NB4 (cell line): ENCODE measurements around the gene OR56A5.

Experiments used
- DNase-seq: peaks from one replicate; pipeline ENCODE4 v3.0.0; 2010; ENCODE audit warnings: low read depth
- H3K4me3 ChIP-seq: one replicate; pipeline ENCODE4 v1.5.1; 2011; ENCODE audit warnings: mild to moderate bottlenecking, low read depth, low read length, moderate library complexity
- MYC ChIP-seq: IDR thresholded peaks from 2 replicates; pipeline ENCODE4 v1.6.1; 2011; ENCODE audit warnings: low read depth, low read length
- POLR2A ChIP-seq: IDR thresholded peaks from 2 replicates; pipeline ENCODE4 v1.6.1; 2011; ENCODE audit warnings: mild to moderate bottlenecking; ENCODE audit not compliant: insufficient read length; ENCODE audit errors: extremely low read depth
- TF ChIP-seq, protein P1 (sequence below): IDR thresholded peaks from 2 replicates; pipeline ENCODE4 v1.6.1; 2011; ENCODE audit warnings: low read depth, low read length
- TF ChIP-seq, protein P2 (sequence below): IDR thresholded peaks from one replicate; pipeline ENCODE4 v1.5.1; 2012; ENCODE audit warnings: low read depth, low read length

OR56A5 gene

DNA sequence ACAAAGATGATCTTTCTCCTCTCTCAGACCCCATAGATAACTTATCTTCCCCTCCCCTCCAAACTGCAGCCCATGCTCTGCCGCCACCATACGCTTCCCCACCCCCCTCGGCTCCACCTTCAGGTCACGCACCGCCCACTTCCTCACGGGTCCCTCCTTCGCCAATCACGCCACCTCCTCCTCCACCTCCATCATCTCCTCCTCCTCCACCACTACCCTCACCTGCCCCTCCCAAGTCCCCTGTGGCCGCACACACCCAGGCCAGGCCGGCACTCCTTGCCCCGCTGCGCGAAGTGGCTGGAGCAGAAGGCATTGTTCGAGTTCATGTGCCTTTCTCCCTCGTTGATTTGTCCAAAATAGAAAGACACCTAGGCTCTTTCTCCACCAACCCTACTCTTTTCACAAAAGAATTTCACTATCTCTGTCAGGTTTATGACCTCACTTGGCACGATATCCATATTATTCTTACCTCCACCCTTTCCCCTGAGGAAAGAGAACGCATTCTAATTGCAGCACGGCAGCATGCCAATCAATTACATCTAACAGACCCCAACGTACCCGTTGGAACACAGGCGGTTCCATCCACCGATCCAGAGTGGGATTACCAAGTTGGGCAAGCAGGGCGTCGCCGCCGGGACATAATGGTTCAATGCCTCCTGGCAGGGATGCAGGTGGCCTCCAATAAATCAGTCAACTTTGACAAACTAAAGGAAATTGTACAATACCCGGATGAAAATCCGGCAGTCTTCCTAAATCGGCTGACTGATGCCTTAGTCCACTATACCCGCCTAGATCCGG lies 38.5 kb downstream of the OR56A5 start:
- H3K4me3 ChIP-seq = no peak overlapping the region
- TF ChIP-seq MYC = no peak
- TF ChIP-seq, protein P1, sequence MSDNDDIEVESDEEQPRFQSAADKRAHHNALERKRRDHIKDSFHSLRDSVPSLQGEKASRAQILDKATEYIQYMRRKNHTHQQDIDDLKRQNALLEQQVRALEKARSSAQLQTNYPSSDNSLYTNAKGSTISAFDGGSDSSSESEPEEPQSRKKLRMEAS = no peak
- TF ChIP-seq, protein P2, sequence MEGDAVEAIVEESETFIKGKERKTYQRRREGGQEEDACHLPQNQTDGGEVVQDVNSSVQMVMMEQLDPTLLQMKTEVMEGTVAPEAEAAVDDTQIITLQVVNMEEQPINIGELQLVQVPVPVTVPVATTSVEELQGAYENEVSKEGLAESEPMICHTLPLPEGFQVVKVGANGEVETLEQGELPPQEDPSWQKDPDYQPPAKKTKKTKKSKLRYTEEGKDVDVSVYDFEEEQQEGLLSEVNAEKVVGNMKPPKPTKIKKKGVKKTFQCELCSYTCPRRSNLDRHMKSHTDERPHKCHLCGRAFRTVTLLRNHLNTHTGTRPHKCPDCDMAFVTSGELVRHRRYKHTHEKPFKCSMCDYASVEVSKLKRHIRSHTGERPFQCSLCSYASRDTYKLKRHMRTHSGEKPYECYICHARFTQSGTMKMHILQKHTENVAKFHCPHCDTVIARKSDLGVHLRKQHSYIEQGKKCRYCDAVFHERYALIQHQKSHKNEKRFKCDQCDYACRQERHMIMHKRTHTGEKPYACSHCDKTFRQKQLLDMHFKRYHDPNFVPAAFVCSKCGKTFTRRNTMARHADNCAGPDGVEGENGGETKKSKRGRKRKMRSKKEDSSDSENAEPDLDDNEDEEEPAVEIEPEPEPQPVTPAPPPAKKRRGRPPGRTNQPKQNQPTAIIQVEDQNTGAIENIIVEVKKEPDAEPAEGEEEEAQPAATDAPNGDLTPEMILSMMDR = no peak
- TF ChIP-seq POLR2A = no peak
- no peak for DNase-seq

DNA sequence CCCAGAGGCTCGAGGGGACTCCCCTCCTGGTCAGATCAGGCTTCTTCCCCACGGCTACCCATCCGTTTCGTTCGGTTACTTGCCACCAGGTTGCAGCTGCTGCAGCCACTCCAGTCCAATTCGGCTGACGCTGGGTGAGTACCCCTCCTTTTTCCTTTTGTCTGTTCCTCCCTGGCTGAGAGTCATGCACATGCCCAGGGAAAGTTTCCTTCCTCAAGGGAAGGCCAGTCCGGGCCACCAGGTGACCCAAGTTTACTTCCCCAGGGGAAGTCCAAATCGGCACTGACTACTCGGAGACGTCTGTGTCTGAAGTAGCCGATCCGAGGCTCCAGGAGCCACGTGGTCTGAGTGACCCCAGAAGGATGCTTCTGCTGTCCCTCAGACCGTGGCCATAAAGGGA lies 39.5 kb downstream of the OR56A5 start:
- DNase-seq = no peak
- TF ChIP-seq, protein P2 = no peak
- TF ChIP-seq POLR2A (no peak), MYC (no peak)
- TF ChIP-seq, protein P1 = no peak
- no peak overlapping the region for H3K4me3 ChIP-seq

DNA sequence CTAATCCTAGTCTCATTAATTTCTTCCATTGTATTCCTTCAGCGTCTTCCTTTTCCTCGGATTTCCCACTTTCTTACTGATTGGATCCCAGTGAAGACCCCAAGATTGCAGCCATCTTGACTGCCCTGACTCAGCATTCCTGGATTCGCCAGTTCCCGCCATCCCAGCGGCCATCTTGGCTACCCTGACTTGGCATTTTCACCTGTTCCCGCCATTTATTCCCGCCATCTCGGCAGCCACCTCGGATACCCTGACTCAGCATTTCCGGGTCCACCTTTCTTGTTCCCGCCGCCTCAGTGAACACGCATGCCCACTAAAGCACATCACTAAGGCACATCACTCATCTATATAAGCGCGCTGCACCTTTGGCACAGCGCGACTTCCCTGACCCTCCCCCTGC lies 40.0 kb downstream of the OR56A5 start:
- DNase-seq = no peak
- no peak overlapping the region for H3K4me3 ChIP-seq
- TF ChIP-seq, protein P2 = no peak
- no peak for TF ChIP-seq POLR2A
- TF ChIP-seq, protein P1 = no peak
- TF ChIP-seq MYC = no peak

DNA sequence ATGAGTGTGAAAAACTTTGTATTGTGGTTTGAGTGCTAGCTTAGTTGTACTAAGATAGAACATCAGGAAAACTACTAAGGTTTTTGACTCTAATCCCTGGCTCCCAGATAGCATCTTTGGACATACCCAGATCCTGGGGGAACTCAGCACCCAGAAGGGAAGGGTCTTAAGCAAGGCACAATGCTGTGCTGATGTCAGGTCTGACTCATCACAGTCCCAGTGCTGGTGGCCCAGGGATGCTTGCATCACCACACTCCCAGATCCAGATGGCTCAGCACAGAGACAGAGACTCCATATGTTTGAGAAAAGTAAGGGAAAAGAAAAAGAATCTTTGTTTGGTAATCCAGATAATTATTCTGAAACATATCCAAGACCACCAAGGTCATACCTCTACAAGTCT lies 44.5 kb downstream of the OR56A5 start:
- H3K4me3 ChIP-seq = no peak overlapping the region
- TF ChIP-seq POLR2A (no peak), MYC (no peak)
- TF ChIP-seq, protein P2 = no peak
- TF ChIP-seq, protein P1 = no peak
- no peak for DNase-seq

DNA sequence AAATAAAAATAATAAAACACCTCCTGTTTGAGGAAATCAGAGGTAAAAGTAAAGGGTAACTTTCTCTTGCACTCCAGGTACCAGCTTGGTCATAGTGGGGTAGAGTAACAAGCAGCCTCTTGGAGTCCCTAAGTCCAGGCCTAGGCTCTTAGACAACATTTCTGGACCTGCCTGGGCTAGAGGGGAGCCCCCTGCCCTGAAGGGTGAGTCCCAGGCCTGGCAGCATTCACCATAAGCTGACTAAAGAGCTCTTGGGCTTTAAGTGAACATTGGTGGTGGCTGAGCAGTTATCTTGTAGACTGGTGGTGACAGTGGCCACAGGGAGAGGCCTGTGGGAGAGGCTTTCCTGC lies 44.9 kb downstream of the OR56A5 start:
- TF ChIP-seq, protein P1 = no peak
- TF ChIP-seq MYC (no peak), POLR2A (no peak)
- TF ChIP-seq, protein P2 = no peak
- DNase-seq = no peak

More for the DNA sequence above, 44.9 kb downstream of the OR56A5 start:
- H3K4me3 ChIP-seq = no peak overlapping the region
